Hepatocyte (in vitro differentiated cells): ENCODE results near the gene CPT1A. TPM values are rescaled to one million over a fixed set of nuclear protein-coding genes. Genes with fewer than 3 reads are reported as not detected.

ENCODE experiments used
- DNase-seq: peaks from one replicate; pipeline ENCODE4 v3.0.0-alpha.2; 2016; ENCODE audit warnings: low spot score
- H2AFZ ChIP-seq: fragments of 200-600 bp; sonication (generic); 2 replicates; pipeline ENCODE4 v1.6.0; 2016; ENCODE audit warnings: antibody characterized with exemption, mild to moderate bottlenecking
- H3K27ac ChIP-seq: fragments of 200-600 bp; sonication (generic); 2 replicates; pipeline ENCODE4 v1.5.1; 2016; ENCODE audit warnings: mild to moderate bottlenecking
- H3K27me3 ChIP-seq: fragments of 200-600 bp; sonication (generic); 2 replicates; pipeline ENCODE4 v1.6.1; 2016
- H3K36me3 ChIP-seq: fragments of 200-600 bp; sonication (generic); replicated peaks from 2 replicates; pipeline ENCODE4 v1.5.1; 2016; ENCODE audit warnings: low read depth; ENCODE audit not compliant: insufficient read depth
- H3K4me1 ChIP-seq: fragments of 200-600 bp; sonication (generic); 2 replicates; pipeline ENCODE4 v1.5.1; 2016; ENCODE audit warnings: mild to moderate bottlenecking, moderate library complexity; ENCODE audit not compliant: insufficient read depth
- H3K4me2 ChIP-seq: fragments of 200-600 bp; sonication (generic); 2 replicates; pipeline ENCODE4 v1.6.0; 2016
- H3K4me3 ChIP-seq: fragments of 200-600 bp; sonication (generic); 2 replicates; pipeline ENCODE4 v1.5.1; 2016; ENCODE audit warnings: mild to moderate bottlenecking
- H3K79me2 ChIP-seq: fragments of 200-600 bp; sonication (generic); 2 replicates; pipeline ENCODE4 v1.6.0; 2017; ENCODE audit warnings: mild to moderate bottlenecking
- H3K9me2 ChIP-seq: fragments of 200-600 bp; sonication (generic); replicated peaks from 2 replicates; pipeline ENCODE4 v1.6.0; 2017; ENCODE audit warnings: mild to moderate bottlenecking; ENCODE audit not compliant: insufficient read depth
- H3K9me3 ChIP-seq: fragments of 200-600 bp; sonication (generic); 2 replicates; pipeline ENCODE4 v1.5.1; 2016; ENCODE audit warnings: low read depth, mild to moderate bottlenecking
- H4K20me1 ChIP-seq: fragments of 200-600 bp; sonication (generic); 2 replicates; pipeline ENCODE4 v1.6.0; 2016; ENCODE audit warnings: mild to moderate bottlenecking; ENCODE audit not compliant: insufficient read depth, poor library complexity, severe bottlenecking
- CTCF ChIP-seq: fragments of 200-600 bp; sonication (generic); IDR thresholded peaks from 2 replicates; pipeline ENCODE4 v1.5.1; 2016; ENCODE audit warnings: antibody characterized with exemption, mild to moderate bottlenecking; ENCODE audit not compliant: poor library complexity
- EZH2 ChIP-seq: fragments of 200-600 bp; sonication (generic); IDR thresholded peaks from 2 replicates; pipeline ENCODE4 v1.6.1; 2016; ENCODE audit warnings: antibody characterized with exemption, mild to moderate bottlenecking, borderline replicate concordance
- EZH2phosphoT487 ChIP-seq: fragments of 200-600 bp; sonication (generic); IDR thresholded peaks from one replicate; pipeline ENCODE4 v1.6.1; 2018; ENCODE audit warnings: antibody characterized with exemption, mild to moderate bottlenecking, low read depth, moderate library complexity; ENCODE audit not compliant: unreplicated experiment, severe bottlenecking
- WGBS: methylation state at CpG from one replicate; pipeline ENCODE4 v1.1.6; 2016; ENCODE audit warnings: low lambda C conversion rate; ENCODE audit errors: missing lambda C conversion rate; 5-methylcytosine and 5-hydroxymethylcytosine counted together
- polyA plus RNA-seq: library from polyadenylated mRNA; unstranded; fragments of >200 nt; fragmentation: Nextera tagmentation; extraction: Ambion mirVana; gene quantifications from 2 replicates; pipeline ENCODE4 v1.2.1, GENCODE V29; 2016
- total RNA-seq: library from RNA; depleted of rRNA; stranded (reverse); fragments of >200 nt; gene quantifications from 2 replicates; pipeline ENCODE4 v1.2.3, GENCODE V29; 2014

The CPT1A gene
- total and polyA plus RNA-seq, 2 experiments from 2014 or later: 8.3 to 24.8 TPM

- 68% methylated on average over 12 of the region's 12 CpGs for WGBS
- Histone ChIP-seq H3K79me2 (no peaks in the 10 kb centered on the region), H3K9me3 (no peaks in the 10 kb centered on the region), H3K4me3 (no peak overlapping the region), H3K4me1 (peaks cover 13% of the 10 kb centered on the region), H4K20me1 (no peaks in the 10 kb centered on the region), H2AFZ (no peak overlapping the region), H3K27ac (no peak overlapping the region), H3K4me2 (no peak overlapping the region), H3K9me2 (no peaks in the 10 kb centered on the region), H3K36me3 (no peaks in the 10 kb centered on the region), H3K27me3 (no peaks in the 10 kb centered on the region)
- no peak for TF ChIP-seq EZH2phosphoT487
- no peak for TF ChIP-seq EZH2
- TF ChIP-seq CTCF: no peak
- DNase-seq: no peak
Measured at GRCh38 chr11:68872216-68873003, 30.7 kb upstream of the CPT1A start.

DNA sequence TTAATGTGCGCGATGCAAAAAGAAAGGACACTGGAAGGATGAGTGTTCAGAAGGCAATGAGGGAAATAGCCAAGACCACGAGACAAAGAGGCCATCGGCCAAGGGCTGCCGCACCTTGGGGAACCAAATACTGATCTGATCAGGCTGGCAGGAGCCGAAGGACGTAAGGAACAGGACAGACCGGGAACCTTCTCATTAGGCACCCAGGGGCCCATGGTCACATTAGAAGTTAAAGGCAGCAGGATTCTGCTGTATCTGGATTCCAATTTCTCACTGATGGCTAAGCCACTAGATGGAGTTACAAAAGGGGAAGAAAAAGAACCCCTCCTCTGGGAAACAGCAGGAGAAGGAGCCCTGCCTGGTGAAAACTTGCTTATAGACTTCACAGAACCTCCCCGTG is 28.8 kb upstream of the CPT1A start:
- WGBS: 53% methylated on average over 9 of the region's 9 CpGs
- H3K9me2 ChIP-seq: no peaks in the 10 kb centered on the region
- no peaks in the 10 kb centered on the region for H4K20me1 ChIP-seq
- peak overlapping the region; percentile 82 for H3K4me2 ChIP-seq
- no peak for DNase-seq
- no peaks in the 10 kb centered on the region for H3K27me3 ChIP-seq
- peak overlapping the region; percentile 73 for H3K27ac ChIP-seq
- H2AFZ ChIP-seq: peak overlapping the region; percentile 33
- H3K79me2 ChIP-seq: no peaks in the 10 kb centered on the region
- H3K36me3 ChIP-seq: no peaks in the 10 kb centered on the region
- H3K4me3 ChIP-seq: peak overlapping the region; percentile 30
- H3K4me1 ChIP-seq: peaks cover 13% of the 10 kb centered on the region
- TF ChIP-seq EZH2 (no peak), CTCF (no peak), EZH2phosphoT487 (no peak)
- no peaks in the 10 kb centered on the region for H3K9me3 ChIP-seq

GRCh38 chr11:68868221-68868835 is 26.6 kb upstream of the CPT1A start:
- 87% methylated on average over 17 of the region's 18 CpGs for WGBS
- TF ChIP-seq EZH2 (no peak), CTCF (no peak), EZH2phosphoT487 (no peak)
- Histone ChIP-seq H3K36me3 (no peaks in the 10 kb centered on the region), H3K4me1 (peaks cover 13% of the 10 kb centered on the region), H2AFZ (no peak overlapping the region), H3K9me2 (no peaks in the 10 kb centered on the region), H3K4me3 (no peak overlapping the region), H3K4me2 (no peak overlapping the region), H3K27ac (no peak overlapping the region), H3K27me3 (no peaks in the 10 kb centered on the region), H3K9me3 (no peaks in the 10 kb centered on the region), H4K20me1 (no peaks in the 10 kb centered on the region), H3K79me2 (no peaks in the 10 kb centered on the region)
- no peak for DNase-seq
